Sigmoid colon (tissue), 7 donors: Measurements from ENCODE around the gene ARRB1. TPM values are rescaled to one million over a fixed set of nuclear protein-coding genes. Genes with fewer than 3 reads are reported as not detected.

Experiments
- polyA plus RNA-seq, 3 donors: library from polyadenylated mRNA; stranded (reverse); fragments of 200-250 nt; gene quantifications; one replicate each; pipeline ENCODE4 v1.2.3, GENCODE V29; 2013
- small RNA-seq, 3 donors: library from RNA; depleted of rRNA; stranded (forward); fragments of <200 nt; gene quantifications; one replicate each; pipeline ENCODE3, GENCODE V24; 2016
- total RNA-seq, 4 donors: library from RNA; depleted of rRNA; stranded (reverse); fragments of >200 nt; gene quantifications; one replicate each; pipeline ENCODE4 v1.1.0, GENCODE V29; 2016
- donor health status: healthy with polysubstance abuse.
- donor health status: Bipolar disorder and iron deficiency.
- donor health status: healthy.

The ARRB1 gene
- total and polyA plus RNA-seq, 7 donors = 24.0 to 96.7 (median 45.6) TPM

Small RNA genes lying within 50 kb of the gene (small RNA-seq; reads per million reads assigned to genes)
- 0.29 to 0.96 (median 0.43) reads per million in 3 donors for gene MIR326
- 0 reads per million in 3 donors for gene SNORD15A

Other genes starting within 250 kb of the ARRB1 start
- gene SLCO2B1, start 200.6 kb downstream of the ARRB1 start, total RNA-seq = 10 to 100 TPM; 19.4 to 31.7 (median 29.6) TPM
- 10 to 100 TPM in 2 of 3 donors, 1 to 10 TPM in 1; 7.8 to 47.0 (median 22.4) TPM for gene SLCO2B1, start 200.6 kb downstream of the ARRB1 start, polyA plus RNA-seq
- under 1 TPM in 3 of 4 donors, not detected in 1; 0.33 to 0.68 (median 0.36) TPM for gene TPBGL, start 110.9 kb downstream of the ARRB1 start, total RNA-seq
- gene TPBGL, start 110.9 kb downstream of the ARRB1 start, polyA plus RNA-seq = under 1 TPM in 1 of 3 donors, not detected in 2; 0.28 TPM
- 1,000 to 10,000 TPM in 3 of 4 donors, 100 to 1,000 TPM in 1; 967 to 2,377 (median 1,713) TPM for gene RPS3, start 47.9 kb upstream of the ARRB1 start, total RNA-seq
- 1,000 to 10,000 TPM; 2,814 to 4,083 (median 3,267) TPM for gene RPS3, start 47.9 kb upstream of the ARRB1 start, polyA plus RNA-seq
- 1 to 10 TPM in 1 of 4 donors, under 1 TPM in 1, not detected in 2; 0.81 to 1.1 TPM for gene KLHL35, start 81.5 kb upstream of the ARRB1 start, total RNA-seq
- gene KLHL35, start 81.5 kb upstream of the ARRB1 start, polyA plus RNA-seq = under 1 TPM in 1 of 3 donors, not detected in 2; 0.41 TPM
- gene GDPD5, start 174.3 kb upstream of the ARRB1 start, total RNA-seq = 1 to 10 TPM; 4.3 to 7.5 (median 5.8) TPM
- gene GDPD5, start 174.3 kb upstream of the ARRB1 start, polyA plus RNA-seq = 1 to 10 TPM in 2 of 3 donors, not detected in 1; 2.4 to 8.1 TPM
- 100 to 1,000 TPM; 151 to 201 (median 172) TPM for gene SERPINH1, start 210.6 kb upstream of the ARRB1 start, total RNA-seq
- 10 to 100 TPM; 12.0 to 57.1 (median 17.6) TPM for gene SERPINH1, start 210.6 kb upstream of the ARRB1 start, polyA plus RNA-seq